ENCODE data around the gene PARG.
"Not testable (repeated sequence)": the region's sequence is repeated elsewhere in the genome, so short reads cannot be mapped to it uniquely, and the experiment has no call there.

DNA sequence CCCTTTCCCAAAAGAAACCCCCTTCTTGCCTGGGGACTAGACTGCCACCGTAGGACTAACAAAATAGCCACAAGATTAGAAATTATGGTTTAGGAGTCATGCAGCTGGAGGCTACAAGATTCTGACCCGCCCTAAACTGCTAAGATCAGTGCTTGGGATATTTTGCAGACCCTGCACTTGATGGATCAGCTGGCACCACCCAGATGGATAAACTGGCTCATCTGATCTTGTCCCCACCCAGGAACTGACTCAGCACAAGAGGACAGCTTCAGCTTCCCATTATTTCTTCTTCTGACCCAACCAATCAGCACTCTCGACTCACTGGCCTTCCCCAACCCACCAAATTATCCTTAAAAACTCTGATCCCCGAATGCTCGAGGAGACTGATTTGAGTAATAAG, 10.6 kb downstream of the PARG start:
- not testable (repeated sequence) for TF ChIP-seq POLR2A (IDR thresholded peaks at IDR 0.05)
- TF ChIP-seq, protein P1, sequence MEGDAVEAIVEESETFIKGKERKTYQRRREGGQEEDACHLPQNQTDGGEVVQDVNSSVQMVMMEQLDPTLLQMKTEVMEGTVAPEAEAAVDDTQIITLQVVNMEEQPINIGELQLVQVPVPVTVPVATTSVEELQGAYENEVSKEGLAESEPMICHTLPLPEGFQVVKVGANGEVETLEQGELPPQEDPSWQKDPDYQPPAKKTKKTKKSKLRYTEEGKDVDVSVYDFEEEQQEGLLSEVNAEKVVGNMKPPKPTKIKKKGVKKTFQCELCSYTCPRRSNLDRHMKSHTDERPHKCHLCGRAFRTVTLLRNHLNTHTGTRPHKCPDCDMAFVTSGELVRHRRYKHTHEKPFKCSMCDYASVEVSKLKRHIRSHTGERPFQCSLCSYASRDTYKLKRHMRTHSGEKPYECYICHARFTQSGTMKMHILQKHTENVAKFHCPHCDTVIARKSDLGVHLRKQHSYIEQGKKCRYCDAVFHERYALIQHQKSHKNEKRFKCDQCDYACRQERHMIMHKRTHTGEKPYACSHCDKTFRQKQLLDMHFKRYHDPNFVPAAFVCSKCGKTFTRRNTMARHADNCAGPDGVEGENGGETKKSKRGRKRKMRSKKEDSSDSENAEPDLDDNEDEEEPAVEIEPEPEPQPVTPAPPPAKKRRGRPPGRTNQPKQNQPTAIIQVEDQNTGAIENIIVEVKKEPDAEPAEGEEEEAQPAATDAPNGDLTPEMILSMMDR (IDR thresholded peaks at IDR 0.05 in 8 of 11, conservative IDR thresholded peaks at IDR 0.05 in 3 of 11), result not testable (repeated sequence)
